ENCODE measurements around the gene C5orf15.

DNA sequence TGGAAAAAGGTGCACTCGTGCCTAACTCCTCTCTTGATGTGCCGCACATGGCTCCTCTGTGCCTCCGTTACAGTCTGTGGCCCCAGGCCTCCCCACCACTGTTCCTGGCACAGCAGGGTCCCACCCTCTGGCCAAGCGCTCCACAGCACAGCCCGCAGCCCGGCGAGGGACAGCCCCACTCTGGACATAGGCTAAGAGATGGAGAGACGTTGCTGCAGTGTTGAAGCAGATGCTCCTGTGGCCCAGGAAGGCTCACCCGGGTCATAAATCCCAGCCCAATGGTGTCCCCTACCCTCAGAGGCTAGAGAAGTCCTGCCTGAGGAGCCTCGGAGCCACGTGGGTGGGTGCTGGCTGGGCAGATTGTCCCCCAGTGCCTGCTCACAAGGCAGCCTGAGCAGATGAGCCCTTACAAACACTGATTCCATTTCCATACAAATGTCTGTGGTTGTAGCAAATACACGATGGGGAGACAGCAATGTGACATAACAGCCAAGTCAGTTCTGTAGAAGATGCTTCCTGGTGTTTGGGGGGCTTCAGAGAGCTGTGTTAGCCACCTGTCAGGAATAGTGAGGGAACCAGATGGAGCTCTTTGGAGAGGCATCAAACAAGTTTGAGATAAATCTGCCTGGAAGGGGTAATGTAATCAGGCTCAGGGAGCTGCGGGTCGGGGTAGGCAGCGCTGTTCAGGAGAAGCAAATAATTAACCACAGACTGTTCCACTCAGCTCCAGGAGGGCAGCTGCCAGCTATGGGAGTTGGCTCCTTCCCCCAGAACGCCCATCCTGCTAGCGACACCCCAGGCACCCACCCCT lies 41.7 kb downstream of the C5orf15 start:
- TF ChIP-seq, protein P1, sequence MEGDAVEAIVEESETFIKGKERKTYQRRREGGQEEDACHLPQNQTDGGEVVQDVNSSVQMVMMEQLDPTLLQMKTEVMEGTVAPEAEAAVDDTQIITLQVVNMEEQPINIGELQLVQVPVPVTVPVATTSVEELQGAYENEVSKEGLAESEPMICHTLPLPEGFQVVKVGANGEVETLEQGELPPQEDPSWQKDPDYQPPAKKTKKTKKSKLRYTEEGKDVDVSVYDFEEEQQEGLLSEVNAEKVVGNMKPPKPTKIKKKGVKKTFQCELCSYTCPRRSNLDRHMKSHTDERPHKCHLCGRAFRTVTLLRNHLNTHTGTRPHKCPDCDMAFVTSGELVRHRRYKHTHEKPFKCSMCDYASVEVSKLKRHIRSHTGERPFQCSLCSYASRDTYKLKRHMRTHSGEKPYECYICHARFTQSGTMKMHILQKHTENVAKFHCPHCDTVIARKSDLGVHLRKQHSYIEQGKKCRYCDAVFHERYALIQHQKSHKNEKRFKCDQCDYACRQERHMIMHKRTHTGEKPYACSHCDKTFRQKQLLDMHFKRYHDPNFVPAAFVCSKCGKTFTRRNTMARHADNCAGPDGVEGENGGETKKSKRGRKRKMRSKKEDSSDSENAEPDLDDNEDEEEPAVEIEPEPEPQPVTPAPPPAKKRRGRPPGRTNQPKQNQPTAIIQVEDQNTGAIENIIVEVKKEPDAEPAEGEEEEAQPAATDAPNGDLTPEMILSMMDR (IDR thresholded peaks at IDR 0.05; ENCODE audit: low read depth, low read length): no peak
- TF ChIP-seq EZH2phosphoT487 (IDR thresholded peaks at IDR 0.05; ENCODE audit: low read depth): no peak
